HT1080 (cell line): ENCODE results near the gene THAP4. TPM values are rescaled to one million over a fixed set of nuclear protein-coding genes. Genes with fewer than 3 reads are reported as not detected.
"Not testable (repeated sequence)": the region's sequence is repeated elsewhere in the genome, so short reads cannot be mapped to it uniquely, and the experiment has no call there.

Experiments used
- DNase-seq: peaks from one replicate; pipeline ENCODE4 v3.0.0-alpha.2; 2015; ENCODE audit warnings: low read depth
- total RNA-seq: library from RNA; depleted of rRNA; stranded (reverse); fragments of >200 nt; shearing (Covaris generic); gene quantifications from 2 replicates; pipeline ENCODE4 v1.2.3, GENCODE V29; 2014

The THAP4 gene
- total RNA-seq, 1 experiment from 2014 or later = 103 TPM

- no peak for DNase-seq
Measured at GRCh38 chr2:241666627-241667400, 29.9 kb upstream of the THAP4 start.

GRCh38 chr2:241665731-241666440 is 28.9 kb upstream of the THAP4 start:
- DNase-seq = no peak

- not testable (repeated sequence) for DNase-seq
Measured at GRCh38 chr2:241662731-241663130, 25.8 kb upstream of the THAP4 start.

GRCh38 chr2:241660593-241661213 is 23.7 kb upstream of the THAP4 start:
- no peak for DNase-seq

- no peak for DNase-seq
Measured at GRCh38 chr2:241659150-241659739, 22.3 kb upstream of the THAP4 start.

GRCh38 chr2:241658296-241658695 is 21.3 kb upstream of the THAP4 start:
- no peak for DNase-seq

GRCh38 chr2:241657786-241658254 is 20.9 kb upstream of the THAP4 start:
- DNase-seq = no peak

- no peak for DNase-seq
Measured at GRCh38 chr2:241656190-241656741, 19.3 kb upstream of the THAP4 start.

- DNase-seq = no peak
Measured at GRCh38 chr2:241655516-241656189, 18.7 kb upstream of the THAP4 start.

GRCh38 chr2:241654551-241654950 is 17.6 kb upstream of the THAP4 start:
- DNase-seq = no peak

- no peak for DNase-seq
Measured at GRCh38 chr2:241653210-241653750, 16.3 kb upstream of the THAP4 start.

GRCh38 chr2:241652722-241653121 is 15.8 kb upstream of the THAP4 start:
- no peak for DNase-seq

- DNase-seq = no peak
Measured at GRCh38 chr2:241652142-241652541, 15.2 kb upstream of the THAP4 start.

GRCh38 chr2:241649927-241650326 is 13.0 kb upstream of the THAP4 start:
- DNase-seq = no peak

- no peak for DNase-seq
Measured at GRCh38 chr2:241649404-241649803, 12.4 kb upstream of the THAP4 start.

- no peak for DNase-seq
Measured at GRCh38 chr2:241648453-241648852, 11.5 kb upstream of the THAP4 start.

GRCh38 chr2:241645915-241646645 is 9.1 kb upstream of the THAP4 start:
- no peak for DNase-seq

GRCh38 chr2:241645056-241645914 is 8.3 kb upstream of the THAP4 start:
- no peak for DNase-seq

GRCh38 chr2:241641631-241642030 is 4.7 kb upstream of the THAP4 start:
- DNase-seq = no peak
